LNCaP clone FGC (cell line): ENCODE measurements around the gene MIF4GD.

Experiments
- DNase-seq: peaks from one replicate; pipeline ENCODE4 v3.0.0-alpha.2; 2011; ENCODE audit warnings: low read depth
- H3K4me3 ChIP-seq: 2 replicates; pipeline ENCODE4 v1.5.1; 2011; ENCODE audit warnings: mild to moderate bottlenecking, low read depth, low read length, control low read depth
- TF ChIP-seq, protein P1 (sequence below): IDR thresholded peaks from 2 replicates; pipeline ENCODE4 v1.5.1; 2012; ENCODE audit warnings: mild to moderate bottlenecking; ENCODE audit not compliant: control insufficient read depth, insufficient read depth; ENCODE audit errors: extremely low read depth

The MIF4GD gene

DNA sequence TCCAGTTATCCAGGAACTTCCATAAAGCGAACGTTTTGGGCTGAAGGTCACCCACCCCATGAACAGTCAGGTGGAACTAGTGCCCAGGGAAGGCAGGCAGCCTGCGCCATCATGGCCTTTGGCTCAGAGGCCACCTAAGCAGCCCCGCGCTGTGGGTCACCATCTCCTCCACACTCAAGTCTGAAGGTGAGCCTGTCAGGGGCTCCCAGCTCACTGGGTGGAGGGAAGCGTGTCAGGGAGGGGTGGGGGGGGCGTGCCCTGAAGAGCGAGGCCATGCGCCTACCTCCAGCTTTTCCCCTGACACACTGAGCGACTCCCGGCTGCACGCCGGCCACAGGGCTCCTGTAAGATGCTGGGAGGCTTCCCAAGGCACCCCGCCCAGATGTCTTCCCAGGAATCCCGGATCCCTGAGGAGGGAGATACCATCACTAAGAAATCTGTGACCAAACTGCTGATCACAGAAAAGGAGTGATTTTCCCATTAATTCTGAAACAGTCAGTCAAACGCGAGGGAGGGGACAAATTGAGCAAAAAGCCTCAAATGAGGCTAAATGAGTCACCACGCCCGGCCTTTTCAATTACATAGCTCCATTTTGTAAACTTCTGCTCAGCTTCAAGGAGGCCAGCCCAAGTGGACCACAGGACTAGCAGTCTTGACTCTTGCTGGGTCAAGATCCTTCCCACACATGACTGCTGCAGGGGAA lies 44.7 kb upstream of the MIF4GD start:
- TF ChIP-seq, protein P1, sequence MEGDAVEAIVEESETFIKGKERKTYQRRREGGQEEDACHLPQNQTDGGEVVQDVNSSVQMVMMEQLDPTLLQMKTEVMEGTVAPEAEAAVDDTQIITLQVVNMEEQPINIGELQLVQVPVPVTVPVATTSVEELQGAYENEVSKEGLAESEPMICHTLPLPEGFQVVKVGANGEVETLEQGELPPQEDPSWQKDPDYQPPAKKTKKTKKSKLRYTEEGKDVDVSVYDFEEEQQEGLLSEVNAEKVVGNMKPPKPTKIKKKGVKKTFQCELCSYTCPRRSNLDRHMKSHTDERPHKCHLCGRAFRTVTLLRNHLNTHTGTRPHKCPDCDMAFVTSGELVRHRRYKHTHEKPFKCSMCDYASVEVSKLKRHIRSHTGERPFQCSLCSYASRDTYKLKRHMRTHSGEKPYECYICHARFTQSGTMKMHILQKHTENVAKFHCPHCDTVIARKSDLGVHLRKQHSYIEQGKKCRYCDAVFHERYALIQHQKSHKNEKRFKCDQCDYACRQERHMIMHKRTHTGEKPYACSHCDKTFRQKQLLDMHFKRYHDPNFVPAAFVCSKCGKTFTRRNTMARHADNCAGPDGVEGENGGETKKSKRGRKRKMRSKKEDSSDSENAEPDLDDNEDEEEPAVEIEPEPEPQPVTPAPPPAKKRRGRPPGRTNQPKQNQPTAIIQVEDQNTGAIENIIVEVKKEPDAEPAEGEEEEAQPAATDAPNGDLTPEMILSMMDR, result no peak
- no peak overlapping the region for H3K4me3 ChIP-seq
- DNase-seq, result no peak

DNA sequence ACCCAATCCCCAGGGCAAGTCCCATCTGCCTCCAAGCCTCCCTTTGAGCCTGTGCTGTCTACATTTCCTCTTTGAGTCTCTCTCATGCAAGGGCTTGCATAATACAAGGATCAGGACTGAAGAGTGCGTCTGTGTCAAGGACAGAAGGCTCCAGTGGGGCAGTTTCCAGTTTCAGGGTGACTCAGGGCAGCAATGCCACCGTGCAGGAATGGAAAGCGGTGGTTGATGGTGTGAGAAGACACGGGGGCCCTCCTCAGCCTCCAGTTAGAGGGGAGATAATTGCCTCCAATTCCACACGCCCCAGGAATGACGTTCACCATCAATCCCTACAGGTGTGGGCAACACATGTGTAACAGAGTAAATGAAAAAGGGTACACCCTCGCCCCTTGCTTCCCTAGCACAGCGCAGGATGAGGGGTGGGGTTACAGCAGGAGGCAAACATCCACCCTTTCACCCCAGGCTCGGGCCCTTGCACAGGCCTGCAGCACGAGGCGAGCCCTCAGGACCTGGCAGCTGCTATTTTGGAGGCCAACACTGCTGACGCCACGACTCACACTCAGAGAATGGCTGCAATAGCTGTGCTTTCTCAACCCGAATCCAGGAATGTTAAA lies 43.0 kb upstream of the MIF4GD start:
- H3K4me3 ChIP-seq, result no peak overlapping the region
- DNase-seq, result no peak
- TF ChIP-seq, protein P1, result no peak

DNA sequence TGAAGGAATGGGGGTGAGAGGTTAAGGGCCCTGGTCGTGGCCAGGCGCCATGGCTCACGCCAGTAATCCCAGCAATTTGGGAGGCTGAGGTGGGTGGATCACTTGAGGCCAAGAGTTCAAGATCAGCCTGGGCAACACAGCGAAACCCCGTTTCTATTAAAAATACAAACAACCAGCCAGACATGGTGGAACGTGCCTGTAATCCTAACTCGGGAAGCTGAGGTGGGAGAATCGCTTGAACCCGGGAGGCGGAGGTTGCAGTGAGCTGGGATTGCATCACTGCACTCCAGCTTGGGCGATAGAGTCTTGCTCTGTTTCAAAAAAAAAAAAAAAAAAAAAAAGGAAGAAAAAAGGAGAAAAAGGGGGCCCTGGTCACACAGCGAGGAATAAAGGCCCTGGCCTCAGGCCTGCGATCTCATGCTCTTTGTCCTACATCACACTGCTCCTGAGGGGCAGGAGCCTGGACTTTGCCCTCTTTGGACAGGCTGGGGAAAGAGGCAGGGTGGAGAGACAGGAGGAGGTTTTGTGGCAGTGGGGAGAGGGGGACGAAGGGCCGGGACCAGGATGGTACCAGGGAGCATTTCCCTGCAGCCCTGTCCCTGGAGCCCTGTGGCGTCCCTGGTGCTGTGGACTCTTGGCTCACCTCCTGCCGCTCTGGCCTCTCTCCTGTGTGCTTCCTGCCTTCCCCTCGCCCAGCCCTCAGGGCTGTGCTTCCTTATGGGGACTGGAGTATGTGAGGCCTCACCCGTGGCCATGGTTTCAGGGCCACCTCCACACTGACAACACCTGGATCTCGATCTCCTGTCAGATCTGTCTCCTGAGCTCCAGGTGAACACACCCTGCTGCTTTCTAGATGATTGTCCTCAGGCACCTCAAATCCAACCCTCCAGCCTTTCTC lies 38.0 kb upstream of the MIF4GD start:
- TF ChIP-seq, protein P1, result no peak
- DNase-seq, result no peak
- no peak overlapping the region for H3K4me3 ChIP-seq

DNA sequence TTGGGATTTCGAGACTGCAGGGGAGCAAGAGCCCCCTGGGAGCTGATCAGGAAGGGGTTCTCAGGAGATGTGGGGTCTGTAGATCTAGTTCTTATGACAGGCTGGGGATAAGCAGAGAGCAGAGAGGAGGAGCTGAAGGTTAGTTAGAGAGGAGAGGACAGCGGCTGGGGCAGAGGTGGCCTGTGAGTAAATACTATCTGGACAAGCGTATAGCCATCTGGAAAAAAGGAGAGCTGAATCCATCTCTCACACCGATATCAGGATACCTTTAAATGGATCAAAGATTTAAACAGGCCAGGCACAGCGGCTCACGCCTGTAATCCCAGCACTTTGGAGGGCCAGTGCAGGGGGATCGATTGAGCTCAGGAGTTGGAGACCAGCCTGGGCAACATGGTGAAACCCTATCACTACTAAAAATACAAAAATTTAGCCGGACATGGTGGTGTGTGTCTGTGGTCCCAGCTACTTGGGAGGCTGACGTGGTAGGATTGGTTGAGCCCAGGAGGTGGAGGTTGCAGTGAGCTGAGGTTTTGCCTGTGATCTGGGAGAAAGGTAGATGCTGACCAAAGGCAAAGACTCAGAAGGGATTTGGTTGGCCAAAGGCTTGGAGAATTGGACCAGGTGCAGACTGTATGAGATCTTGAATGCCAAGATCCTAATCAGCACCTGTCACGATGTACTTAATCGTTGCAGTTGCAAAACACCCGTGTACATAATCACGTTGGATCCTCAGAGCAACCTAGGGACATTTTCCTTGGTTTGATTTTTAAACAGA lies 37.1 kb upstream of the MIF4GD start:
- H3K4me3 ChIP-seq, result no peak overlapping the region
- TF ChIP-seq, protein P1, result no peak
- no peak for DNase-seq

DNA sequence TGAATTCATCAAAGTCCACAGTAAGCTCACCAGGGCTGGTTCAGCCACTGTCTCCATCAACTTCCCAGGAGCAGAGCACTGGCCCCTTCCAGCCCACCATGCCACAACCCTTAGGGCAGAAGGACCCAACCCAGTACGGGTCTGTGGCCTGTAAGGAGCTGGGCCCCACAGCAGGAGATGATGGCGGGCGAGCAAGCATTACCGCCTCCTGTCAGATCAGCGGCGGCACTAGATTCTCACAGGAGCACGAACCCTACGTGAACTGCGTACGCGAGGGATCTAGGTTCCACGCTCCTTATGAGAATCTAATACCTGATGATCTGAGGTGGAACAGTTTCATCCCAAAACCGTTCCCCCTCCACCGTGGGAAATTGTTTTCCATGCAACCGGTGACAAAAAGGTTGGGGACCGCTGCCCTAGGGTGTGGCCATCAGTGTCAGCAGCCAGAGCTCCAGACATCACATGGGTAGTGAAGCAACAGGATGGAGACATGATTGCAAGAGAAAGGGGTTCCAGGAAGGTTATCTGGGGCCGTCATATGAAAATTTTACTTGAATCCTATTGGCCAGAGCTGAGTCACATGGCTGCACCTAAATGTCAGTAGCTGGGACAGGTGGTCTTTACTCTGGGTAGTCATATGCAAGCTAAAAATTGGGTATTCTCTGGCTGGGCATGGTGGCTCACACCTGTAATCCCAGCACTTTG lies 30.6 kb upstream of the MIF4GD start:
- TF ChIP-seq, protein P1, result no peak
- H3K4me3 ChIP-seq, result no peak overlapping the region
- DNase-seq, result no peak

DNA sequence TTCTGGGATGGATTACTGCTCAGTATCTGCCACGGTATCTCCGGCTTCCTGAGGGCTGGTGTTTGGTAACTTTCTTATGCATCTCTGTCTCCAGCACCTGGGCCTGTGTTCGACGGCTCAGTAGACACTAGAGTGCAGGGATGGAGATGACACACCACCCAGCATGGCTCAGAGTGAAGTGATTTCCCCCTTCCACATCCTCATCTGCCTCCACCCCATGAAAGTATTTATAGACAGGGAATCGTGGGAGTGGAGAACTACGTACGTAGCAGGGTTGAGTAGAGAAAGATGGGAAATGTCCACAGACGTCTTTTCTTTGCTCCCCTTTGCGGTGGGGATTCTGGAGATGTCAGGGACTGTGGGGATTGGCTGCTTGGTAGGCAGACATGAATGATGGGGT lies 30.0 kb upstream of the MIF4GD start:
- TF ChIP-seq, protein P1, result no peak
- no peak for DNase-seq

More for the DNA sequence above, 30.0 kb upstream of the MIF4GD start:
- no peak overlapping the region for H3K4me3 ChIP-seq
